ENCODE data around the gene KRTAP10-2.
"Not testable (repeated sequence)": the region's sequence is repeated elsewhere in the genome, so short reads cannot be mapped to it uniquely, and the experiment has no call there.

Gene KRTAP10-2

GRCh38 chr21:44583089-44583799, 31.9 kb upstream of the KRTAP10-2 start:
- no peak for DNase-seq (ENCODE audit: low read depth)

- DNase-seq (ENCODE audit: low read depth): no peak
Measured at GRCh38 chr21:44582055-44582454, 30.8 kb upstream of the KRTAP10-2 start.

GRCh38 chr21:44581158-44581557, 29.9 kb upstream of the KRTAP10-2 start:
- DNase-seq (ENCODE audit: low read depth): no peak

GRCh38 chr21:44580231-44580821, 29.0 kb upstream of the KRTAP10-2 start, which contains the start of gene KRTAP10-5:
KRTAP10-5 (minus strand) TSS chr21:44580604; CDS start chr21:44580578, 26 bp downstream.
- DNase-seq (ENCODE audit: low read depth): not testable (repeated sequence)

GRCh38 chr21:44579833-44580144, 28.5 kb upstream of the KRTAP10-2 start:
- no peak for DNase-seq (ENCODE audit: low read depth)

- DNase-seq (ENCODE audit: low read depth): no peak
Measured at GRCh38 chr21:44579056-44579832, 27.9 kb upstream of the KRTAP10-2 start.

- no peak for DNase-seq (ENCODE audit: low read depth)
Measured at GRCh38 chr21:44578371-44579055, 27.2 kb upstream of the KRTAP10-2 start.

GRCh38 chr21:44576025-44576420, 24.7 kb upstream of the KRTAP10-2 start:
- DNase-seq (ENCODE audit: low read depth): no peak

- DNase-seq (ENCODE audit: low read depth): no peak
Measured at GRCh38 chr21:44575307-44576024, 24.2 kb upstream of the KRTAP10-2 start.

- DNase-seq (ENCODE audit: low read depth): no peak
Measured at GRCh38 chr21:44574457-44575306, 23.4 kb upstream of the KRTAP10-2 start.

GRCh38 chr21:44573630-44574456, 22.5 kb upstream of the KRTAP10-2 start, which contains the start of gene KRTAP10-4:
KRTAP10-4 (plus strand) TSS chr21:44573729; CDS start chr21:44573759, 30 bp downstream.
- not testable (repeated sequence) for DNase-seq (ENCODE audit: low read depth)

- no peak for DNase-seq (ENCODE audit: low read depth)
Measured at GRCh38 chr21:44572959-44573583, 21.8 kb upstream of the KRTAP10-2 start.

GRCh38 chr21:44571844-44572782, 20.8 kb upstream of the KRTAP10-2 start:
- no peak for DNase-seq (ENCODE audit: low read depth)

- no peak for DNase-seq (ENCODE audit: low read depth)
Measured at GRCh38 chr21:44571296-44571695, 20.0 kb upstream of the KRTAP10-2 start.

GRCh38 chr21:44569861-44570517, 18.7 kb upstream of the KRTAP10-2 start:
- no peak for DNase-seq (ENCODE audit: low read depth)

- no peak for DNase-seq (ENCODE audit: low read depth)
Measured at GRCh38 chr21:44568667-44569556, 17.6 kb upstream of the KRTAP10-2 start.

GRCh38 chr21:44568261-44568660, 17.0 kb upstream of the KRTAP10-2 start:
- no peak for DNase-seq (ENCODE audit: low read depth)

All from amniotic epithelial cell (primary cell).